Measurements from ENCODE around the gene LENEP. TPM values are rescaled to one million over a fixed set of nuclear protein-coding genes. Genes with fewer than 3 reads are reported as not detected.

The LENEP gene
- polyA plus RNA-seq, 1 donor: 0.67 TPM

- no peak for DNase-seq
Observed at GRCh38 chr1:155011437-155012025, 18.1 kb downstream of the LENEP start.

GRCh38 chr1:155012026-155012546 is 18.7 kb downstream of the LENEP start:
- DNase-seq: no peak

GRCh38 chr1:155012776-155013602 is 19.6 kb downstream of the LENEP start:
- no peak for DNase-seq

GRCh38 chr1:155013632-155014031 is 20.2 kb downstream of the LENEP start:
- no peak for DNase-seq

- no peak for DNase-seq
Observed at GRCh38 chr1:155014709-155015508, 21.5 kb downstream of the LENEP start.

GRCh38 chr1:155015527-155016230 is 22.3 kb downstream of the LENEP start:
- no peak for DNase-seq

GRCh38 chr1:155016231-155016831 is 22.9 kb downstream of the LENEP start:
- no peak for DNase-seq

- DNase-seq: peak; percentile 88
Observed at GRCh38 chr1:155017041-155017945, 23.9 kb downstream of the LENEP start.

- no peak for DNase-seq
Observed at GRCh38 chr1:155017946-155018316, 24.5 kb downstream of the LENEP start.

- DNase-seq: no peak
Observed at GRCh38 chr1:155018617-155019348, 25.4 kb downstream of the LENEP start.

- DNase-seq: no peak
Observed at GRCh38 chr1:155019377-155020245, 26.2 kb downstream of the LENEP start.

- DNase-seq: no peak
Observed at GRCh38 chr1:155022136-155022926, 28.9 kb downstream of the LENEP start.

GRCh38 chr1:155022927-155023236 is 29.5 kb downstream of the LENEP start:
- DNase-seq: no peak

GRCh38 chr1:155023627-155024026 is 30.2 kb downstream of the LENEP start:
- no peak for DNase-seq

- DNase-seq: no peak
Observed at GRCh38 chr1:155024315-155024714, 30.9 kb downstream of the LENEP start.

- no peak for DNase-seq
Observed at GRCh38 chr1:155026154-155026553, 32.8 kb downstream of the LENEP start.

GRCh38 chr1:155026588-155026987 is 33.2 kb downstream of the LENEP start:
- no peak for DNase-seq

GRCh38 chr1:155029513-155030242 is 36.3 kb downstream of the LENEP start:
- DNase-seq: no peak

Data from hindlimb muscle (tissue), 1 donor.